ENCODE measurements around the gene GOPC.

DNA sequence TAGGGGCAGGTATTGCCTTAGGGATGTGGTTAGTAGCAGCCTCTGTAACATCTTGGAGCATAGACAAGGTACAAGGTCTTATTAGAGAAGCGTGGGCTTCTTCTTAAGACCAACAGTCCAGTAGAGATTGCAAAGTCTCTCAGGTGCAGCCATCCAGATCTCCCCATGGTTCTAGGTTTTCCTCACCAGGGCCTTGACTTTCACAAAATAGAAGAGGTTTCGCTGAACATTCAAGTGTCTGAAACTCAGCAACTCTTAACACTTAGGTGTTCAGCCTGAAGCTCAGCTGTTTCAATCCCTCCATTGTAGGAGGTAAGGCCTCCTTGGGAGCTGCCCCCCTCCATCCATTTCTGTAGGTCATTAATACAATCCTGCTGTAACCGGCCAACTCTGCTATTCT lies 44.4 kb downstream of the GOPC start:
- TF ChIP-seq, protein P1, sequence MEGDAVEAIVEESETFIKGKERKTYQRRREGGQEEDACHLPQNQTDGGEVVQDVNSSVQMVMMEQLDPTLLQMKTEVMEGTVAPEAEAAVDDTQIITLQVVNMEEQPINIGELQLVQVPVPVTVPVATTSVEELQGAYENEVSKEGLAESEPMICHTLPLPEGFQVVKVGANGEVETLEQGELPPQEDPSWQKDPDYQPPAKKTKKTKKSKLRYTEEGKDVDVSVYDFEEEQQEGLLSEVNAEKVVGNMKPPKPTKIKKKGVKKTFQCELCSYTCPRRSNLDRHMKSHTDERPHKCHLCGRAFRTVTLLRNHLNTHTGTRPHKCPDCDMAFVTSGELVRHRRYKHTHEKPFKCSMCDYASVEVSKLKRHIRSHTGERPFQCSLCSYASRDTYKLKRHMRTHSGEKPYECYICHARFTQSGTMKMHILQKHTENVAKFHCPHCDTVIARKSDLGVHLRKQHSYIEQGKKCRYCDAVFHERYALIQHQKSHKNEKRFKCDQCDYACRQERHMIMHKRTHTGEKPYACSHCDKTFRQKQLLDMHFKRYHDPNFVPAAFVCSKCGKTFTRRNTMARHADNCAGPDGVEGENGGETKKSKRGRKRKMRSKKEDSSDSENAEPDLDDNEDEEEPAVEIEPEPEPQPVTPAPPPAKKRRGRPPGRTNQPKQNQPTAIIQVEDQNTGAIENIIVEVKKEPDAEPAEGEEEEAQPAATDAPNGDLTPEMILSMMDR (IDR thresholded peaks at IDR 0.05), result no peak
- no peak for TF ChIP-seq POLR2A (IDR thresholded peaks at IDR 0.05)
